RWPE1 (cell line): ENCODE measurements around the gene ULBP1.
"Not testable (repeated sequence)": the region's sequence is repeated elsewhere in the genome, so short reads cannot be mapped to it uniquely, and the experiment has no call there.

ENCODE experiments used
- CTCF ChIA-PET: fragments of 350-600 bp; sonication (Branson Sonifier 250); formaldehyde crosslinking; extraction: SDS; loops from one replicate; lab custom pipeline; 2021; lab: Yijun Ruan, JAX
- POLR2A ChIA-PET: fragments of 400-600 bp; formaldehyde crosslinking; extraction: SDS; loops from one replicate; lab custom pipeline; 2020; ENCODE audit warnings: antibody characterized with exemption; ENCODE audit not compliant: low non-redundant PET; lab: Yijun Ruan, JAX
- DNase-seq: peaks from one replicate; pipeline ENCODE4 v3.0.0; 2012; ENCODE audit warnings: low spot score
- H3K27ac ChIP-seq: fragments of 450-650 bp; 2 replicates; pipeline ENCODE4 v1.5.1; 2017
- TF ChIP-seq, protein P1 (sequence below): fragments of 450-650 bp; conservative IDR thresholded peaks from 2 replicates; pipeline ENCODE4 v1.5.1; 2017; ENCODE audit warnings: low read depth, mild to moderate bottlenecking

Gene ULBP1

DNA sequence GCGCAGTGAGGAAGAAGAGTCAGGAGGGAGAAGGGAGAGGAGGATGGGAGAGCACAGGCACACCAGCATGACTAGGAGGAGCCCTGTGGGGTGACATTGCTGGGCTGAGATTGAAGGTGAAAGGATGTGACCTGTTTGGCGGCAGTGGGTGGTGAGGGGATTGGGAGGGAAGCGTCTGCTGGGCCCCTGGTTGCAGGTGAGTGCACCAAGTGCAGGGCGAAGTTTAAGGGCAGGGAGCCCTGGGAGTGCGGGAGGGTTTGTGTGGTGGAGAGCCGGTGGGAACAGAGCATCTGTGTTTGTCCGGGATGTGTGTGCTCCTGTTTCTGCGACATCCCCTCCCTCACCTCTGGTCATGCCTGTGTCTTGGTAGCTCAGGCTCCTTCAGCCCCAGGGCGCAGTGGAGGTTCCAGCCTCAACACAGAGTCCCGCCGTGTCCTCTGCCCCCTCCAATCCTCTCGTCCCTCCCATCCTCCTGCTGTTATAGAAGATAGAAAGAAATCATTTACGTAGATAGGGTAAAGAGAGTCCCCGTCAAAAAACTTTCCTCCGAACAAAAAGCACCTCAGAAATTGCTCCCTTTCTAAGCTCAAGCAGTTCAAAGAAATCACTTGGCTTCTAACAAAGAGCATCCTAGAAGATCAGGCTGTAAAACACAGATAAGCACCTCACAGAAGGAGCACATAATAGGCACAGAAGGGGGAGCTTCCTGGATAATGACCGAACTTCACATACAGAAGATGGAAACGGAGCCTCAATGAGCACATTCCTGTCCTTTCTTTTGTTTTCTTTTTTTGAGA, 25.0 kb downstream of the ULBP1 start:
- POLR2A ChIA-PET = no interaction called here
- H3K27ac ChIP-seq = no peak overlapping the region

DNA sequence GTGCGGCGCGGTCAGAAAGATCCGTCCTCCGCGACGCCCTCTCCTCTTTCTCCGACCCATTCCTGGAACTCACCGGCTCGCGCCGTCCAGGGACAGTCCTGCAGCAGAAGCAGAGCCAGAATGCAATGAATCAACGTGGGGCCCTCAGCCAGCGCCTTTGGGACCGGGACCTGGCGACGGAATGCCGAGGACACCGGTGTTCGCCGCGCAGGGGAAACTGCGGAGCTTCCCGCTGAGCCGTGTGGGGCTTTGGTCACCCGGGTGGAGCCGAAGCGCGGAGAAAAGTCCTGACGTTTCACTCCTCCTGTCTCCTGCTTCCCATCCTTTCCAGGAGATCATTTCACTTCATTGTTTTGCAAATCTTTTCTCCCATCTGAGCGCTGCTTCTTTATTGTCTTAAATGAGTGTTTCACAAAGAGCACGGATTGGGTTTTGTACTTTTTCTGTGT, 26.5 kb downstream of the ULBP1 start:
- no peak for DNase-seq
- TF ChIP-seq, protein P1, sequence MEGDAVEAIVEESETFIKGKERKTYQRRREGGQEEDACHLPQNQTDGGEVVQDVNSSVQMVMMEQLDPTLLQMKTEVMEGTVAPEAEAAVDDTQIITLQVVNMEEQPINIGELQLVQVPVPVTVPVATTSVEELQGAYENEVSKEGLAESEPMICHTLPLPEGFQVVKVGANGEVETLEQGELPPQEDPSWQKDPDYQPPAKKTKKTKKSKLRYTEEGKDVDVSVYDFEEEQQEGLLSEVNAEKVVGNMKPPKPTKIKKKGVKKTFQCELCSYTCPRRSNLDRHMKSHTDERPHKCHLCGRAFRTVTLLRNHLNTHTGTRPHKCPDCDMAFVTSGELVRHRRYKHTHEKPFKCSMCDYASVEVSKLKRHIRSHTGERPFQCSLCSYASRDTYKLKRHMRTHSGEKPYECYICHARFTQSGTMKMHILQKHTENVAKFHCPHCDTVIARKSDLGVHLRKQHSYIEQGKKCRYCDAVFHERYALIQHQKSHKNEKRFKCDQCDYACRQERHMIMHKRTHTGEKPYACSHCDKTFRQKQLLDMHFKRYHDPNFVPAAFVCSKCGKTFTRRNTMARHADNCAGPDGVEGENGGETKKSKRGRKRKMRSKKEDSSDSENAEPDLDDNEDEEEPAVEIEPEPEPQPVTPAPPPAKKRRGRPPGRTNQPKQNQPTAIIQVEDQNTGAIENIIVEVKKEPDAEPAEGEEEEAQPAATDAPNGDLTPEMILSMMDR = no peak
- H3K27ac ChIP-seq = no peak overlapping the region
- ChIA-PET CTCF (interaction anchor here (1.8 kb wide), 1 partner anchor 81 kb away, joined by 5 read pairs; no protein-coding TSS in a partner anchor), POLR2A (no interaction called here)

More for the DNA sequence above, 25.0 kb downstream of the ULBP1 start:
- TF ChIP-seq, protein P1 = no peak
- no peak for DNase-seq
- CTCF ChIA-PET = interaction anchor here (0.6 kb wide), 3 partner anchors 284 to 506 kb away, joined by 3 read pairs; no protein-coding TSS in a partner anchor

DNA sequence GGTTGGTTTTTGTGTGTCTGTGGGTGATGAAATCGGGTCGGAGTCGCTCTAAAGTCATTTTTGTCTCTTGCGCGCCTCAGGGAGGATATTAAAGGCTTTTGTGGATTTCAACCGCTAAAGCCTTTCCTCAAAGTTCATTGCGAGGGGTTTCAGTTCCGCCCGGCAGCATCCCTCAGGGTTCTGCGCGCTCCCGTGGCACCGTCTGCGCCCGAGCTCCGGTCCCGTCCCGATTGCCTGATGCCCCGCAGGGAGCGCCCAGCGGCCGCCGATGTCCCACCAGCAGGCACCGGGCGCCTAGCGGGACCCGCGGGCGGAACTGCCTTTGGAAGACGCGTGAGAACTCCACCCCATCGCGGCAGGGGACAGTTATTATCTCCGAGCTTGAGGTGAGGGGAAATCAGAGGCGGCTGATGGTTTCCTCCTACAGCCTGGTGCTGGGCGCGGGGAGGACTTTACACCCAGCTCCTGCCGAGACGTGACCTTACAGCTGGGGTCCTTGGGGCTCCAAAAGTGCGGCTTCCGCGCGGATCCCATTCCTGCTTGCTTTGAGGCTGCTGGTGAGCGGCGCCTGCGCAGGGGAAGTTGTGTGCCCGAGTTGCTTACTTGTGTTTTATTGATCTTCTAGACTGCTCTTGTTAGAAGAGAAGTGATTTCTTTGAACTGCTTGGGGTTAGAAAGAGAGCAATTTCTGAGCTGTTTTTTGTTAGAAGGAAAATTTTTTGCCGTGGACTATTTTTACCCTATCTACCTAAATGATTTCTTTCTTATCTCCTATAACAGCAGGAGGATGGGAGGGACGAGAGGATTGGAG, 27.1 kb downstream of the ULBP1 start:
- ChIA-PET CTCF (interaction anchor here (0.6 to 1.8 kb wide), 2 partner anchors 38 to 80 kb away, joined by 3 to 5 read pairs; no protein-coding TSS in a partner anchor), POLR2A (no interaction called here)
- TF ChIP-seq, protein P1 = no peak
- DNase-seq = no peak
- H3K27ac ChIP-seq = no peak overlapping the region

DNA sequence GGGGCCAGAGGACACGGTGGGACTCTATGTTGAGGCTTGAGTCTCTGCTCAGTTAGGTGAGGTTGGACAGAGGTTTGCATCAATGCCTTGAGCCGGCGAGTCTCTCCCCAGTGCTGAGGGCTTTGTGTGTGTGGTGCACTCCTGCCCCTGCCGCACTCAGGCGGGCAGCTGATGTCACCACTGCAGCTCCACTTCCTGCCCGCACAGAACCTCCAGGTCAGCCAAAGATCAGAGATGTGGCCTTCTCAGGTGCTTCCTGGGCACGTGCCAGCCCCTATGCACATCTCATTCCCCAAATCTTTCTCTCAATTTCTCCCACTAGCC, 27.7 kb downstream of the ULBP1 start:
- DNase-seq, POLR2A ChIA-PET, H3K27ac ChIP-seq: not testable (repeated sequence)
- CTCF ChIA-PET = interaction anchor here (0.6 to 1.8 kb wide), 2 partner anchors 38 to 80 kb away, joined by 3 to 5 read pairs; no protein-coding TSS in a partner anchor

DNA sequence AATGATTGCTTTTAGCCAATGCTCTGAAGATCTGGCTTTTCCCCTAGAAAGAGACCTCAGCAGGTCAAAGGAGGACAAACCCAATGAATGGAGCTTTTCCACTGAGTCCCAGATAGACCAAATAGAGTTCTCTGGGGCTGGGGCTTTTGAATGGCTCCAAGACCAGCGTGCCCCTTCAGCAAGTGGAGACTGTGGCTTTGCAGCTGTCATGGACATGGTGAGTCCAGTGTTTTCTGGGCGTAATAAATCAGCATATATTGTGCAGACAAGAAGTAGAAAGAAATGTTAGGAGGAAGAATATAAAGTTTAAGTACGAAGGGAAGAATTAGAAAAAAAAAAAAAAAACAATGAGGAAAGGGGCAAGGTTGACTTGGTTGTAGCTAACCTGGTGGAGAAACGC, 28.1 kb downstream of the ULBP1 start:
- no peak for DNase-seq
- CTCF ChIA-PET = interaction anchor here (0.6 to 1.8 kb wide), 2 partner anchors 38 to 79 kb away, joined by 3 to 5 read pairs; no protein-coding TSS in a partner anchor
- POLR2A ChIA-PET = no interaction called here
- TF ChIP-seq, protein P1 = no peak
- H3K27ac ChIP-seq = no peak overlapping the region

DNA sequence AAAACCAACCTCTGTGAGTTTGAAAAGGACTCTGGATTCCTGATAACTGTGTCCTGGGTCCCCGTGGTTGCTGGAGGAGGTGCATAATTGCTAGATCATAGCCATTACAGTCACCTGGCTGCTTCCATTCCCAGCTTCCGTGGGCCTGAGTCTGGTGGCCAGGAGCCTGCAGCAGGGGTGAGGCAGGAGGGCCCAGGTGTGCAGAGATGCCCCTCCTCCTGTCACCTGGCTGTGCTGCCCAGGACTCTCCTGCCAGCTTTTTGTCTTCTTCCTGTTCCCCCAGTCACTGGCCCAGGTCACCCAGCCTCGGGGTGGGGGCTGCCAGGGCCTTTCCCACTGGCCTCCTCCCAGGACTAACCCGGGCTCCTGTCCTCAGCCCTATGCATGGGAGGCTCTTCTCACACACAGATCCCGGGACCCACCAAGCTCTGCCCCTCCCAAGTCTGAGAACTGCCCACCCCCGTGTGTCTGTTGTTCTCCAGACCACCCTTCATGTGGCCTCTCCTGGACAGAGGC, 31.6 kb downstream of the ULBP1 start:
- no peak overlapping the region for H3K27ac ChIP-seq
- TF ChIP-seq, protein P1 = no peak
- ChIA-PET POLR2A (no interaction called here), CTCF (no interaction called here)
- DNase-seq = no peak
